22Rv1 (cell line): ENCODE results near the gene CUL2.
"Not testable (repeated sequence)": the region's sequence is repeated elsewhere in the genome, so short reads cannot be mapped to it uniquely, and the experiment has no call there.

Experiments used
- H3K27ac ChIP-seq: fragments of 450-650 bp; 2 replicates; pipeline ENCODE4 v1.5.1; 2017
- ZFX ChIP-seq: fragments of 450-650 bp; IDR thresholded peaks from 2 replicates; pipeline ENCODE4 v1.6.1; 2017; ENCODE audit warnings: antibody characterized with exemption, borderline replicate concordance
- TF ChIP-seq, protein P1 (sequence below): fragments of 450-650 bp; IDR thresholded peaks from 2 replicates; pipeline ENCODE4 v1.5.1; 2017; ENCODE audit warnings: mild to moderate bottlenecking

The CUL2 gene

DNA sequence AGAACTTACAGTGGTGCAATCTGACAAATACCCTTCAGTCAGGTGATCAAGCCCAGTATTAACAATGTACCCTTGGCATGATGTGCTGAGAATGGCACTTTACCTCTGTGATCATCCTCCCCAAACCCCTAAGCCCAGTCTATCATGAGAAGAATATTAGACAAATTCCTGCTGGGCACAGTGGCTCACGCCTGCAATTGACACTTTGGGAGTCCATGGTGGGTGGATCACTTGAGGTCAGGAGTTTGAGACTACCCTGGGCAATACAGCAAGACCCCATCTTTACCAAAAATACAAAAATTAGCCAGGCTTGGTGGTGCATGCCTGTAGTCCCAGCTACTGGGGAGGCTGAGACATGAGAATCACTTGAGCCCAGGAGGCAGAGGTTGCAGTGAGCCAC, 7.4 kb upstream of the CUL2 start:
- TF ChIP-seq, protein P1, sequence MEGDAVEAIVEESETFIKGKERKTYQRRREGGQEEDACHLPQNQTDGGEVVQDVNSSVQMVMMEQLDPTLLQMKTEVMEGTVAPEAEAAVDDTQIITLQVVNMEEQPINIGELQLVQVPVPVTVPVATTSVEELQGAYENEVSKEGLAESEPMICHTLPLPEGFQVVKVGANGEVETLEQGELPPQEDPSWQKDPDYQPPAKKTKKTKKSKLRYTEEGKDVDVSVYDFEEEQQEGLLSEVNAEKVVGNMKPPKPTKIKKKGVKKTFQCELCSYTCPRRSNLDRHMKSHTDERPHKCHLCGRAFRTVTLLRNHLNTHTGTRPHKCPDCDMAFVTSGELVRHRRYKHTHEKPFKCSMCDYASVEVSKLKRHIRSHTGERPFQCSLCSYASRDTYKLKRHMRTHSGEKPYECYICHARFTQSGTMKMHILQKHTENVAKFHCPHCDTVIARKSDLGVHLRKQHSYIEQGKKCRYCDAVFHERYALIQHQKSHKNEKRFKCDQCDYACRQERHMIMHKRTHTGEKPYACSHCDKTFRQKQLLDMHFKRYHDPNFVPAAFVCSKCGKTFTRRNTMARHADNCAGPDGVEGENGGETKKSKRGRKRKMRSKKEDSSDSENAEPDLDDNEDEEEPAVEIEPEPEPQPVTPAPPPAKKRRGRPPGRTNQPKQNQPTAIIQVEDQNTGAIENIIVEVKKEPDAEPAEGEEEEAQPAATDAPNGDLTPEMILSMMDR, result no peak
- TF ChIP-seq ZFX, result no peak
- H3K27ac ChIP-seq, result no peak overlapping the region

DNA sequence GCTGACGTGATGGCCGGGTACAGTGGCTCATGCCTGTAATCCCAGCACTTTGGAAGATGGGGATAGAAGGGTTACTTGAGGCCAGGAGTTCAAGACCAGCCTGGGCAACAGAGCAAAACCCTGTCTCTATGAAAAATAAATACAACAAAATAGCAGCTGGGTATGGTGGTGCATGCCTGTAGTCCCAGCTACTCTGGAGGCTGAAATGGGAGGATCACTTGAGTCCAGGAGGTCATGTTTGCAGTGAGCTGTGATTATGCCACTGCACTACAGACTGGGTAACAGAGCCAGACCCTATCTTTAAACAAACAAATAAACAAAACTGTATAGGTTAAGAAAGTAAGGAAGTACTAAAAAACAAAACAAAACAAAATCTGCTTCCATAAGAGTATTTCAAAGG, 6.2 kb upstream of the CUL2 start:
- H3K27ac ChIP-seq, result no peak overlapping the region
- TF ChIP-seq ZFX, result no peak
- TF ChIP-seq, protein P1, result no peak

DNA sequence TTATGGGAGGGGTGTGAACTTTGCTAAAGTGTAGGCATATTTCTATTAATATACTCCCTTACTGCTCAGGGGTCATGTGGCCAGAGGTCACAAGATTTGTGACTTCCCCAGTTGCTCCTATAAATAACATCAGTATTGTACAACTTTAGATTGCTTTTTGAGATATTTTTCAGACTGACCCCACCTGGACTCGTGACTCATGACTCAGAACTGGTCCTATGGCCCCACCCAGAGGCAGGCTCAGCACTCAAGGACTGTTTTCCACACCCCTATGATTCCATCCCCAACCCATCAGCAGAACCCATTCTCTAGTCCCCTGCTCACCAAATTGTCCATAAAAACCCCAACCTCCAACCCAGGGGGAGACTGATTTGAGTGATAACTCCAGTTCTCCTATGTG, 2.7 kb upstream of the CUL2 start:
- TF ChIP-seq ZFX, result no peak
- TF ChIP-seq, protein P1, result no peak
- H3K27ac ChIP-seq, result no peak overlapping the region

- no peak overlapping the region for H3K27ac ChIP-seq
- no peak for TF ChIP-seq ZFX
- TF ChIP-seq, protein P1, result no peak
Observed at GRCh38 chr10:35091994-35092790, 2.1 kb upstream of the CUL2 start.

DNA sequence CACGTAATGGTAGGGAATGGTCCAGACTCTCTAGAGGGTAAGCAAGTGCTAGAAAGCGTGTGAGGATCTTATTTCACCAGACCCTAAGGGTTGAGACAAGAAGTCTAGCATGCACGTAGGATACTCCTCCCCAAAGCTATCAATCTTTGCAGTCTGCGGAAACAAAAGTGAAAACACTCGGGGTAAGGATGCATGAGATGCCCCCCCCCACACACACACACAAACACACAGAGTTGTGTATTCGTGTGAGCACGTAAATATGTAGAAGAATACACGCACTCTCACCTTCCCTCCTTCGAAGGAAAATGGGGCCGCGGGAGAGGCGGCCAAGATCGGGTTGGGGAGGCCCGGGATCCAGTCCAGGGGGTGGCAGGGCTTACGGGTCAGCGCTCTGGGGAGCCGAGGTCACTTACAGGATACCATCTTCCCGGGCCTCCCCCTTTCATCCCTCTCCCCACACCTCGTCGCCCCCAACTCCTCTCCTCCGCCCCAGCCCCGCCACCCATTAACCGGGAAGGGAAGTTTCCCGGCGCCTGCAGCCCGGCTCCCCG, 455 bp downstream of the CUL2 start:
- peak overlapping the region; percentile 76 for H3K27ac ChIP-seq
- TF ChIP-seq ZFX, result no peak
- TF ChIP-seq, protein P1, result no peak

DNA sequence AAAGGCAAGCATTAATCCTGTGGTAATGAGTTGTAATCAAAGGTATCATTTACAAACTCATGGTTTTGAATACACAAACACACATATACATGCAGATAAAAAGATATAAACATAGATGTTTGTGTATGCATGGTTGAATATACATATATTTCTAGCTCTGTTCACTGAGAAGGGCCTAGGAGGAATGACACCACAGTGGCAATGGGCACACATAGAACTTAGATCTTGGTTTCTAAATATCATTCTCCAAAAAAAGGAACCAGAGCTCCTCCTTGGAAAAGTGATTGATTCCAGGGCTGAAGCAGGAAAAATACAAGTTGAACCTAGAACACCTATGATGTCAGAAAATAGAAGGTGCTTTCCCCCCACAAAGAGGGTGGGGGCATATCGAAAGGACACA, 6.9 kb downstream of the CUL2 start:
- TF ChIP-seq, protein P1, result no peak
- no peak for TF ChIP-seq ZFX

GRCh38 chr10:35080261-35080660, 9.9 kb downstream of the CUL2 start:
- not testable (repeated sequence) for H3K27ac ChIP-seq

More for the DNA sequence above, 6.9 kb downstream of the CUL2 start:
- H3K27ac ChIP-seq, result no peak overlapping the region
